ENCODE results near the gene WNT3A. TPM values are rescaled to one million over a fixed set of nuclear protein-coding genes. Genes with fewer than 3 reads are reported as not detected.

WNT3A gene
- total RNA-seq, 2 donors from 2014 or later = not detected

GRCh38 chr1:228045405-228045804, 38.6 kb downstream of the WNT3A start:
- DNase-seq (ENCODE audit: low spot score) (no peak), ATAC-seq (ENCODE audit: insufficient number of reproducible peaks, low FRiP score, low read depth) (no peak)
- Histone ChIP-seq H3K27me3 (replicated peaks; ENCODE audit: insufficient read depth) (no peaks in the 10 kb centered on the region), H3K27ac (no peak overlapping the region), H3K4me1 (ENCODE audit: control insufficient read depth in 1 of 2, low read depth in 2 of 2) (no peaks in the 10 kb centered on the region), H3K4me3 (no peak overlapping the region), H3K36me3 (no peaks in the 10 kb centered on the region), H3K9me3 (no peaks in the 10 kb centered on the region)
- no peak for TF ChIP-seq CTCF (IDR thresholded peaks at IDR 0.05)

GRCh38 chr1:228045871-228046270, 39.1 kb downstream of the WNT3A start:
- Histone ChIP-seq H3K4me1 (ENCODE audit: control insufficient read depth in 1 of 2, low read depth in 2 of 2) (no peaks in the 10 kb centered on the region), H3K27me3 (replicated peaks; ENCODE audit: insufficient read depth) (no peaks in the 10 kb centered on the region), H3K4me3 (no peak overlapping the region), H3K9me3 (no peaks in the 10 kb centered on the region), H3K27ac (no peak overlapping the region), H3K36me3 (no peaks in the 10 kb centered on the region)
- ATAC-seq (ENCODE audit: insufficient number of reproducible peaks, low FRiP score, low read depth) (no peak), DNase-seq (ENCODE audit: low spot score) (no peak)
- TF ChIP-seq CTCF (IDR thresholded peaks at IDR 0.05) = no peak

GRCh38 chr1:228046421-228047182, 39.8 kb downstream of the WNT3A start:
- H3K4me1 ChIP-seq (ENCODE audit: control insufficient read depth in 1 of 2, low read depth in 2 of 2) = no peaks in the 10 kb centered on the region
- H3K36me3 ChIP-seq = no peaks in the 10 kb centered on the region
- H3K4me3 ChIP-seq = no peak overlapping the region
- no peak overlapping the region for H3K27ac ChIP-seq
- DNase-seq (ENCODE audit: low spot score) (no peak), ATAC-seq (ENCODE audit: insufficient number of reproducible peaks, low FRiP score, low read depth) (no peak)
- no peaks in the 10 kb centered on the region for H3K9me3 ChIP-seq
- TF ChIP-seq CTCF (IDR thresholded peaks at IDR 0.05) = no peak
- no peaks in the 10 kb centered on the region for H3K27me3 ChIP-seq (replicated peaks; ENCODE audit: insufficient read depth)

- DNase-seq (ENCODE audit: low spot score) (no peak), ATAC-seq (ENCODE audit: insufficient number of reproducible peaks, low FRiP score, low read depth) (no peak)
- H3K27ac ChIP-seq = no peak overlapping the region
- H3K9me3 ChIP-seq = no peaks in the 10 kb centered on the region
- H3K36me3 ChIP-seq = no peaks in the 10 kb centered on the region
- TF ChIP-seq CTCF (IDR thresholded peaks at IDR 0.05) = no peak
- no peaks in the 10 kb centered on the region for H3K27me3 ChIP-seq (replicated peaks; ENCODE audit: insufficient read depth)
- H3K4me3 ChIP-seq = no peak overlapping the region
- no peaks in the 10 kb centered on the region for H3K4me1 ChIP-seq (ENCODE audit: control insufficient read depth in 1 of 2, low read depth in 2 of 2)
Observed at GRCh38 chr1:228047183-228047466, 40.3 kb downstream of the WNT3A start.

DNA sequence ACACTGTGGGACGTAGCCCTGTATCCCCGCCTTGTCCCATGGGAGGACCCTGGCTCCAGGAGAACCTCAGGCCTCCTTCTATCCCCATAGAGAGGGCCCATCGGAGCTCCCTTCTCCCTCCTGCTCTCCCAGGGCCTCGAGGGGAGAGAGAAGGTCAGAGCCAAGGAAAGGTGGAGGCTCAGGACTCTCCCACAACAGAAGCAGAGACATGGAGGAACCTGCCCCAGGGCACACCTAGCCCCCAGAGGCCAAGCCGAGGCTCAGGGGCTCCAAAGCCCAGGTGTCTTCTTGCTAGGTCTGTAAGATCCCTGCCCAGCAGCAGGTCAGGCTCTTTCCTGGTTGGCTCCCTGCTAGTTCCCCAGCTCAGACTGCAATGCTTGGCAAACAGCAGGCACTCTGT, 41.3 kb downstream of the WNT3A start:
- no peaks in the 10 kb centered on the region for H3K36me3 ChIP-seq
- no peaks in the 10 kb centered on the region for H3K27me3 ChIP-seq (replicated peaks; ENCODE audit: insufficient read depth)
- H3K27ac ChIP-seq = no peak overlapping the region
- no peak for ATAC-seq (ENCODE audit: insufficient number of reproducible peaks, low FRiP score, low read depth)
- H3K4me1 ChIP-seq (ENCODE audit: control insufficient read depth in 1 of 2, low read depth in 2 of 2) = no peaks in the 10 kb centered on the region
- no peak for DNase-seq (ENCODE audit: low spot score)
- no peak for TF ChIP-seq CTCF (IDR thresholded peaks at IDR 0.05)
- no peaks in the 10 kb centered on the region for H3K9me3 ChIP-seq
- no peak overlapping the region for H3K4me3 ChIP-seq
